NCI-H2081 treated with DMSO at 0.1 percent for 48 hours (cell line): Measurements from ENCODE around the gene MAGEH1.
"Not testable (repeated sequence)": the region's sequence is repeated elsewhere in the genome, so short reads cannot be mapped to it uniquely, and the experiment has no call there.

ENCODE experiments used
- DNase-seq: peaks from one replicate; lab custom pipeline; 2025; lab: John Stamatoyannopoulos, UW

Gene MAGEH1

GRCh38 chrX:55451990-55452832 lies at the start of gene MAGEH1:
Gene MAGEH1, plus strand, starts transcription at chrX:55452127. Its CDS starts 248 bp downstream, at chrX:55452375.
- DNase-seq = no peak

GRCh38 chrX:55427079-55427478 lies 24.8 kb upstream of the MAGEH1 start:
- not testable (repeated sequence) for DNase-seq

- DNase-seq = not testable (repeated sequence)
Observed at GRCh38 chrX:55443468-55443867, 8.5 kb upstream of the MAGEH1 start.

- DNase-seq = no peak
Observed at GRCh38 chrX:55450259-55450658, 1.7 kb upstream of the MAGEH1 start.

- DNase-seq = no peak
Observed at GRCh38 chrX:55451141-55451540, 786 bp upstream of the MAGEH1 start.

GRCh38 chrX:55451626-55451989 lies 319 bp upstream of the MAGEH1 start:
- no peak for DNase-seq

GRCh38 chrX:55452833-55453124 lies 852 bp downstream of the MAGEH1 start:
- no peak for DNase-seq

- DNase-seq = not testable (repeated sequence)
Observed at GRCh38 chrX:55455708-55456107, 3.8 kb downstream of the MAGEH1 start.

GRCh38 chrX:55459426-55459825 lies 7.5 kb downstream of the MAGEH1 start:
- DNase-seq = not testable (repeated sequence)

GRCh38 chrX:55459926-55460325 lies 8.0 kb downstream of the MAGEH1 start:
- not testable (repeated sequence) for DNase-seq

GRCh38 chrX:55464050-55464449 lies 12.1 kb downstream of the MAGEH1 start:
- not testable (repeated sequence) for DNase-seq

GRCh38 chrX:55465108-55465507 lies 13.2 kb downstream of the MAGEH1 start:
- DNase-seq = not testable (repeated sequence)

GRCh38 chrX:55465791-55466190 lies 13.9 kb downstream of the MAGEH1 start:
- not testable (repeated sequence) for DNase-seq

GRCh38 chrX:55479956-55480355 lies 28.0 kb downstream of the MAGEH1 start:
- not testable (repeated sequence) for DNase-seq

- no peak for DNase-seq
Observed at GRCh38 chrX:55480390-55481062, 28.6 kb downstream of the MAGEH1 start.

GRCh38 chrX:55484948-55485347 lies 33.0 kb downstream of the MAGEH1 start:
- DNase-seq = no peak

- DNase-seq = no peak
Observed at GRCh38 chrX:55486736-55487135, 34.8 kb downstream of the MAGEH1 start.

GRCh38 chrX:55487143-55487542 lies 35.2 kb downstream of the MAGEH1 start:
- DNase-seq = no peak

- no peak for DNase-seq
Observed at GRCh38 chrX:55488006-55488592, 36.2 kb downstream of the MAGEH1 start.

- no peak for DNase-seq
Observed at GRCh38 chrX:55488593-55489313, 36.8 kb downstream of the MAGEH1 start.

GRCh38 chrX:55489314-55490009 lies 37.5 kb downstream of the MAGEH1 start, which contains the start of gene USP51:
Gene USP51, minus strand, starts transcription at chrX:55489848. Its CDS starts 909 bp downstream, at chrX:55488939.
- DNase-seq = peak; percentile 0

- DNase-seq = no peak
Observed at GRCh38 chrX:55490121-55490520, 38.2 kb downstream of the MAGEH1 start.
